Heart right ventricle (tissue), 16 donors: Measurements from ENCODE around the gene KCTD14. TPM values are rescaled to one million over a fixed set of nuclear protein-coding genes. Genes with fewer than 3 reads are reported as not detected.

ENCODE experiments used
- ATAC-seq, 8 donors: fragments of 200-7000 bp; cut with Tn5 transposase; one replicate each; pipeline ENCODE4 v1.9.1; 2020; ENCODE audit warnings: mild to moderate bottlenecking in 8 of 8, moderate library complexity in 8 of 8, moderate number of reproducible peaks in 1 of 8
- DNase-seq, 2 donors: peaks; one replicate each; pipeline ENCODE4 v3.0.0-alpha.2; 2020
- H3K27ac ChIP-seq, 10 donors: fragments of 200-600 bp; sonication (generic) in 2 of 10; one replicate each; pipeline versions ENCODE4 v1.5.0 to v1.8.0; 2020 to 2022; ENCODE audit warnings: mild to moderate bottlenecking in 3 of 10
- H3K27me3 ChIP-seq, 7 donors: fragments of 200-600 bp; one replicate each; pipeline ENCODE4 v1.8.0; 2021 to 2022; ENCODE audit warnings: mild to moderate bottlenecking in 2 of 7
- H3K36me3 ChIP-seq, 9 donors: fragments of 200-600 bp; sonication (generic) in 1 of 9; one replicate each; pipeline versions ENCODE4 v1.5.0 to v1.8.0; 2020 to 2022; ENCODE audit warnings: mild to moderate bottlenecking in 2 of 9
- H3K4me1 ChIP-seq, 9 donors: fragments of 200-600 bp; sonication (generic) in 1 of 9; one replicate each; pipeline versions ENCODE4 v1.5.0 to v1.8.0; 2020 to 2022; ENCODE audit warnings: mild to moderate bottlenecking in 4 of 9
- H3K4me3 ChIP-seq, 10 donors: fragments of 200-600 bp; sonication (generic) in 2 of 10; one replicate each; pipeline versions ENCODE4 v1.5.0 to v1.8.0; 2020 to 2022; ENCODE audit warnings: mild to moderate bottlenecking in 7 of 10, moderate library complexity in 2 of 10
- H3K9me3 ChIP-seq, 11 donors: fragments of 200-600 bp in 10 of 11; sonication (generic) in 2 of 11; one replicate each; pipeline versions ENCODE4 v1.5.0 to v1.8.0; 2013 to 2022; ENCODE audit warnings: mild to moderate bottlenecking in 2 of 11, control low read depth in 1 of 11, moderate library complexity in 1 of 11
- CTCF ChIP-seq, 9 donors: fragments of 200-600 bp; sonication (generic) in 2 of 9; IDR thresholded peaks; one replicate each; pipeline versions ENCODE4 v1.5.0 to v1.8.0; 2021 to 2022; ENCODE audit warnings: antibody characterized with exemption in 9 of 9, mild to moderate bottlenecking in 5 of 9, moderate library complexity in 1 of 9
- WGBS, 2 donors: extraction: QIAGEN DNeasy Blood & Tissue Kit; methylation state at CpG; one replicate each; pipeline ENCODE4 v1.1.7; 2013; ENCODE audit warnings: inconsistent platforms in 1 of 2; 5-methylcytosine and 5-hydroxymethylcytosine counted together
- intact Hi-C, 10 donors: fragments of 100-400 bp; cut with DNase I; formaldehyde crosslinking; loops; one replicate each; pipeline versions ENCODE4 v1.11.1 to v1.14.2; 2022
- polyA plus RNA-seq, 2 donors: library from polyadenylated mRNA; stranded (reverse); fragments of 200-250 nt; gene quantifications; one replicate each; pipeline ENCODE4 v1.2.3, GENCODE V29; 2013
- total RNA-seq, 10 donors: library from RNA; stranded (reverse); fragmentation: NEBNext Ultra II Directional in 3 of 10; extraction: Animal tissue kit (Norgen Biotek cat#: 25700) in 3 of 10; gene quantifications; one replicate each; pipeline versions ENCODE4 v1.2.1 to v1.2.4, GENCODE V29; 2021 to 2023
- donor health status: Arrhythmogenic right ventricular cardiomyopathy.
- donor health status: ischemic (EF 13 %, LVEDD 7.1; RV severe dilation, severe dysfunction).
- donor health status: healthy with polysubstance abuse.
- donor health status: DM: no; HTN: yes; CAD: no.
- donor health status: DM: no; HTN: no; CAD: no.
- donor health status: ischemic (EF 25% LVEDD 6.9; RV normal size, moderate dysfunction).
- donor health status: ischemic (EF 25% LVEDD 5.7; RV mildly dilated, moderate dysfunction).
- donor health status: healthy.
- donor health status: DM: yes; HTN: yes; CAD: no.
- donor health status: Ischemic cardiomyopathy.
- donor health status: ischemic (EF 35%, LVEDD 5.7; RV mildly dilated, moderate dysfunction).
- donor health status: nonischemic (EF 11% LVEDD 7.7; RV severe dilation, severe dysfunction).
- donor health status: DM: yes; HTN: yes; CAD: no.
- donor health status: PGD.
- donor health status: ischemic (EF 29% LVEDD 5.4; RV normal size, mild dysfunction).
- donor health status: nonischemic (EF 23%, LVEDD 6.1; RV moderate dilation, normal function).

KCTD14 gene
- total and polyA plus RNA-seq, 12 donors, result 0.15 to 0.53 (median 0.21) TPM; not detected in 1

GRCh38 chr11:77981346-77981947 is 41.6 kb downstream of the KCTD14 start:
- TF ChIP-seq CTCF (IDR thresholded peaks at IDR 0.05), result no peak
- peaks cover 0 to 2% (median 0%) of the 10 kb centered on the region in 11 donors for H3K9me3 ChIP-seq
- 92 to 94% methylated on average over 2 of the region's 2 CpGs for WGBS, 2 donors
- H3K4me1 ChIP-seq, result no peaks in the 10 kb centered on the region
- intact Hi-C loops, result no loop called here
- H3K36me3 ChIP-seq, result peaks cover 0 to 88% (median 30%) of the 10 kb centered on the region in 9 donors
- no peak overlapping the region for H3K27ac ChIP-seq
- ATAC-seq (no peak), DNase-seq (no peak)
- no peaks in the 10 kb centered on the region for H3K27me3 ChIP-seq
- H3K4me3 ChIP-seq, result no peak overlapping the region

- Histone ChIP-seq H3K9me3 (no peaks in the 10 kb centered on the region), H3K27me3 (no peaks in the 10 kb centered on the region), H3K4me1 (peaks cover 0 to 3% (median 0%) of the 10 kb centered on the region in 9 donors), H3K36me3 (peaks cover 0 to 63% (median 8%) of the 10 kb centered on the region in 9 donors), H3K4me3 (no peak overlapping the region), H3K27ac (no peak overlapping the region)
- 95 to 98% methylated on average over 2 of the region's 2 CpGs for WGBS, 2 donors
- intact Hi-C loops, result no loop called here
- DNase-seq (no peak), ATAC-seq (no peak)
- no peak for TF ChIP-seq CTCF (IDR thresholded peaks at IDR 0.05)
Observed at GRCh38 chr11:77968337-77968736, 54.7 kb downstream of the KCTD14 start.

- Histone ChIP-seq H3K36me3 (peaks cover 0 to 63% (median 8%) of the 10 kb centered on the region in 9 donors), H3K27me3 (no peaks in the 10 kb centered on the region), H3K4me1 (peaks cover 0 to 3% (median 0%) of the 10 kb centered on the region in 9 donors), H3K4me3 (no peak overlapping the region), H3K27ac (no peak overlapping the region), H3K9me3 (no peaks in the 10 kb centered on the region)
- TF ChIP-seq CTCF (IDR thresholded peaks at IDR 0.05), result no peak
- intact Hi-C loops, result no loop called here
- DNase-seq (no peak), ATAC-seq (no peak)
Observed at GRCh38 chr11:77967753-77968152, 55.3 kb downstream of the KCTD14 start.

- no peak for TF ChIP-seq CTCF (IDR thresholded peaks at IDR 0.05)
- Histone ChIP-seq H3K27ac (no peak overlapping the region), H3K36me3 (peaks cover 0 to 57% (median 8%) of the 10 kb centered on the region in 9 donors), H3K9me3 (no peaks in the 10 kb centered on the region), H3K4me1 (peaks cover 0 to 3% (median 0%) of the 10 kb centered on the region in 9 donors), H3K4me3 (no peak overlapping the region), H3K27me3 (no peaks in the 10 kb centered on the region)
- 95 to 96% methylated on average over 2 of the region's 2 CpGs for WGBS, 2 donors
- no peak for ATAC-seq
- intact Hi-C loops, result no loop called here
- no peak for DNase-seq
Observed at GRCh38 chr11:77967121-77967520, 56.0 kb downstream of the KCTD14 start.
